ENCODE data around the gene PCDHB15.

DNA sequence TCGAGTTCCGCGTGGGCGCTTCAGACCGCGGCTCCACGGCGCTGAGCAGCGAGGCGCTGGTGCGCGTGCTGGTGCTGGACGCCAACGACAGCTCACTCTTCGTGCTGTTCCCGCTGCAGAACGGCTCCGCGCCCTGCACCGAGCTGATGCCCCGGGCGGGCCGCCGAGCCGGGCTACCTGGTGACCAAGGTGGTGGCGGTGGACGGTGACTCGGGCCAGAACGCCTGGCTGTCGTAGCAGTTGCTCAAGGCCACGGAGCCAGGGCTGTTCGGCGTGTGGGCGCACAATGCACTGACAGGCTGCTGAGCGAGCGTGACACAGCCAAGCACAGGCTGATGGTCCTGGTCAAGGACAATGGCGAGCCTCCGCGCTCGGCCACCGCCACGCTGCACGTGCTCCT is 3.7 kb upstream of the PCDHB15 start:
- TF ChIP-seq, protein P1, sequence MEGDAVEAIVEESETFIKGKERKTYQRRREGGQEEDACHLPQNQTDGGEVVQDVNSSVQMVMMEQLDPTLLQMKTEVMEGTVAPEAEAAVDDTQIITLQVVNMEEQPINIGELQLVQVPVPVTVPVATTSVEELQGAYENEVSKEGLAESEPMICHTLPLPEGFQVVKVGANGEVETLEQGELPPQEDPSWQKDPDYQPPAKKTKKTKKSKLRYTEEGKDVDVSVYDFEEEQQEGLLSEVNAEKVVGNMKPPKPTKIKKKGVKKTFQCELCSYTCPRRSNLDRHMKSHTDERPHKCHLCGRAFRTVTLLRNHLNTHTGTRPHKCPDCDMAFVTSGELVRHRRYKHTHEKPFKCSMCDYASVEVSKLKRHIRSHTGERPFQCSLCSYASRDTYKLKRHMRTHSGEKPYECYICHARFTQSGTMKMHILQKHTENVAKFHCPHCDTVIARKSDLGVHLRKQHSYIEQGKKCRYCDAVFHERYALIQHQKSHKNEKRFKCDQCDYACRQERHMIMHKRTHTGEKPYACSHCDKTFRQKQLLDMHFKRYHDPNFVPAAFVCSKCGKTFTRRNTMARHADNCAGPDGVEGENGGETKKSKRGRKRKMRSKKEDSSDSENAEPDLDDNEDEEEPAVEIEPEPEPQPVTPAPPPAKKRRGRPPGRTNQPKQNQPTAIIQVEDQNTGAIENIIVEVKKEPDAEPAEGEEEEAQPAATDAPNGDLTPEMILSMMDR (IDR thresholded peaks at IDR 0.05; ENCODE audit: low read length), result no peak
- no peak for TF ChIP-seq EZH2 (IDR thresholded peaks at IDR 0.05; ENCODE audit: borderline replicate concordance, low read length)

Data from OCI-LY1 (cell line).